Measurements from ENCODE around the gene ITGB8.

Gene ITGB8

GRCh38 chr7:20338285-20338684 lies 7.6 kb downstream of the ITGB8 start:
- Histone ChIP-seq H3K9ac (no peak overlapping the region), H3K4me3 (IDR thresholded peaks at IDR 0.05; ENCODE audit: insufficient read depth, low read depth, low read length) (no peak overlapping the region), H3K4me1 (ENCODE audit: low read depth, poor library complexity, severe bottlenecking) (peaks cover 60% of the 10 kb centered on the region)

GRCh38 chr7:20340839-20341238 lies 10.1 kb downstream of the ITGB8 start:
- Histone ChIP-seq H3K9ac (no peak overlapping the region), H3K4me1 (ENCODE audit: low read depth, poor library complexity, severe bottlenecking) (peaks cover 49% of the 10 kb centered on the region), H3K4me3 (IDR thresholded peaks at IDR 0.05; ENCODE audit: insufficient read depth, low read depth, low read length) (no peak overlapping the region), H3K4me2 (no peak overlapping the region), H3K27me3 (ENCODE audit: insufficient read depth, low read depth) (no peaks in the 10 kb centered on the region), H3K79me2 (ENCODE audit: insufficient read depth, low read depth) (peaks cover 78% of the 10 kb centered on the region), H4K20me1 (ENCODE audit: insufficient read depth) (0 out of 2 replicates have a peak, but pooled peaks cover 5% of the 10 kb centered on the region), H2AFZ (ENCODE audit: low read depth) (no peak overlapping the region), H3K36me3 (ENCODE audit: insufficient read depth) (0 out of 2 replicates have a peak, but pooled peaks cover 14% of the 10 kb centered on the region), H3K27ac (no peak overlapping the region)
- TF ChIP-seq, protein P1, sequence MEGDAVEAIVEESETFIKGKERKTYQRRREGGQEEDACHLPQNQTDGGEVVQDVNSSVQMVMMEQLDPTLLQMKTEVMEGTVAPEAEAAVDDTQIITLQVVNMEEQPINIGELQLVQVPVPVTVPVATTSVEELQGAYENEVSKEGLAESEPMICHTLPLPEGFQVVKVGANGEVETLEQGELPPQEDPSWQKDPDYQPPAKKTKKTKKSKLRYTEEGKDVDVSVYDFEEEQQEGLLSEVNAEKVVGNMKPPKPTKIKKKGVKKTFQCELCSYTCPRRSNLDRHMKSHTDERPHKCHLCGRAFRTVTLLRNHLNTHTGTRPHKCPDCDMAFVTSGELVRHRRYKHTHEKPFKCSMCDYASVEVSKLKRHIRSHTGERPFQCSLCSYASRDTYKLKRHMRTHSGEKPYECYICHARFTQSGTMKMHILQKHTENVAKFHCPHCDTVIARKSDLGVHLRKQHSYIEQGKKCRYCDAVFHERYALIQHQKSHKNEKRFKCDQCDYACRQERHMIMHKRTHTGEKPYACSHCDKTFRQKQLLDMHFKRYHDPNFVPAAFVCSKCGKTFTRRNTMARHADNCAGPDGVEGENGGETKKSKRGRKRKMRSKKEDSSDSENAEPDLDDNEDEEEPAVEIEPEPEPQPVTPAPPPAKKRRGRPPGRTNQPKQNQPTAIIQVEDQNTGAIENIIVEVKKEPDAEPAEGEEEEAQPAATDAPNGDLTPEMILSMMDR (conservative IDR thresholded peaks at IDR 0.05; ENCODE audit: low read depth, low read length) = no peak

More at GRCh38 chr7:20338285-20338684, 7.6 kb downstream of the ITGB8 start:
- H2AFZ ChIP-seq (ENCODE audit: low read depth) = no peak overlapping the region
- no peaks in the 10 kb centered on the region for H3K27me3 ChIP-seq (ENCODE audit: insufficient read depth, low read depth)
- H3K79me2 ChIP-seq (ENCODE audit: insufficient read depth, low read depth) = peaks cover 82% of the 10 kb centered on the region
- H3K4me2 ChIP-seq = no peak overlapping the region
- TF ChIP-seq, protein P1 (conservative IDR thresholded peaks at IDR 0.05; ENCODE audit: low read depth, low read length) = no peak
- 0 out of 2 replicates have a peak, but pooled peaks cover 14% of the 10 kb centered on the region for H3K36me3 ChIP-seq (ENCODE audit: insufficient read depth)
- H3K27ac ChIP-seq = no peak overlapping the region
- 0 out of 2 replicates have a peak, but pooled peaks cover 5% of the 10 kb centered on the region for H4K20me1 ChIP-seq (ENCODE audit: insufficient read depth)

- H3K4me3 ChIP-seq (IDR thresholded peaks at IDR 0.05; ENCODE audit: insufficient read depth, low read depth, low read length) = no peak overlapping the region
- no peaks in the 10 kb centered on the region for H3K27me3 ChIP-seq (ENCODE audit: insufficient read depth, low read depth)
- H3K4me1 ChIP-seq (ENCODE audit: low read depth, poor library complexity, severe bottlenecking) = peaks cover 43% of the 10 kb centered on the region
- peaks cover 77% of the 10 kb centered on the region for H3K79me2 ChIP-seq (ENCODE audit: insufficient read depth, low read depth)
- no peak overlapping the region for H3K27ac ChIP-seq
- peaks cover 8% of the 10 kb centered on the region; the same call in 1 of the 2 replicates for H4K20me1 ChIP-seq (ENCODE audit: insufficient read depth)
- no peak overlapping the region for H3K9ac ChIP-seq
- no peak overlapping the region for H3K4me2 ChIP-seq
- H2AFZ ChIP-seq (ENCODE audit: low read depth) = no peak overlapping the region
- TF ChIP-seq, protein P1 (conservative IDR thresholded peaks at IDR 0.05; ENCODE audit: low read depth, low read length) = no peak; the same call in 1 of the 2 replicates
- 0 out of 2 replicates have a peak, but pooled peaks cover 9% of the 10 kb centered on the region for H3K36me3 ChIP-seq (ENCODE audit: insufficient read depth)
Observed at GRCh38 chr7:20343205-20343604, 12.5 kb downstream of the ITGB8 start.

GRCh38 chr7:20343941-20344340 lies 13.2 kb downstream of the ITGB8 start:
- Histone ChIP-seq H3K27ac (no peak overlapping the region), H3K27me3 (ENCODE audit: insufficient read depth, low read depth) (no peaks in the 10 kb centered on the region), H3K9ac (no peak overlapping the region), H4K20me1 (ENCODE audit: insufficient read depth) (peaks cover 8% of the 10 kb centered on the region; the same call in 1 of the 2 replicates), H3K4me1 (ENCODE audit: low read depth, poor library complexity, severe bottlenecking) (peaks cover 37% of the 10 kb centered on the region), H3K36me3 (ENCODE audit: insufficient read depth) (0 out of 2 replicates have a peak, but pooled peaks cover 6% of the 10 kb centered on the region), H3K4me3 (IDR thresholded peaks at IDR 0.05; ENCODE audit: insufficient read depth, low read depth, low read length) (no peak overlapping the region), H3K4me2 (no peak overlapping the region), H2AFZ (ENCODE audit: low read depth) (no peak overlapping the region), H3K79me2 (ENCODE audit: insufficient read depth, low read depth) (peaks cover 83% of the 10 kb centered on the region)
- TF ChIP-seq, protein P1 (conservative IDR thresholded peaks at IDR 0.05; ENCODE audit: low read depth, low read length) = no peak

All from KMS-11 (cell line).